ENCODE data around the gene ZNF234.

GRCh38 chr19:44107751-44108150 is 33.6 kb upstream of the ZNF234 start:
- TF ChIP-seq CTCF (IDR thresholded peaks at IDR 0.05) (no peak), POLR2A (IDR thresholded peaks at IDR 0.05) (no peak)
